HepG2 (cell line): ENCODE results near the gene CADPS2. TPM values are rescaled to one million over a fixed set of nuclear protein-coding genes. Genes with fewer than 3 reads are reported as not detected.

Experiments
- ATAC-seq: fragments of 200-7000 bp; cut with Tn5 transposase; 3 replicates; pipeline ENCODE4 v1.9.1; 2020; ENCODE audit warnings: mild to moderate bottlenecking, moderate library complexity
- BruUV-seq: library from RNA; stranded (reverse); fragments of 400-500 nt; replicated peaks from 2 replicates; lab custom pipeline; 2021; lab: Mats Ljungman, UMichigan
- CTCF ChIA-PET: fragments of 300-600 bp; formaldehyde crosslinking; extraction: SDS; loops from one replicate; lab custom pipeline; 2021; ENCODE audit warnings: low total read pairs, inconsistent platforms, low intra/inter-chr PET ratio; lab: Yijun Ruan, JAX
- POLR2A ChIA-PET: fragments of 350-600 bp; sonication (Branson Sonifier 250); formaldehyde crosslinking; loops from one replicate; lab custom pipeline; 2020; ENCODE audit warnings: antibody characterized with exemption, inconsistent platforms; lab: Yijun Ruan, JAX
- DNase-seq: peaks from one replicate; pipeline ENCODE4 v3.0.0-alpha.2; 2015; ENCODE audit warnings: low spot score
- FAIRE-seq: peaks from 3 replicates; lab custom pipeline; 2011; peaks lifted over from hg19 to GRCh38; lab: Jason Lieb, UNC
- H2AFZ ChIP-seq: one replicate; pipeline ENCODE4 v1.6.1; 2011; ENCODE audit warnings: low read length, inconsistent platforms
- H3K27ac ChIP-seq: fragments of 300-600 bp; 3 replicates; pipeline ENCODE4 v1.8.0; 2011; ENCODE audit warnings: mixed run types, mild to moderate bottlenecking, mixed read lengths, low read length, inconsistent platforms; ENCODE audit not compliant: insufficient read depth; ENCODE audit errors: extremely low read length
- H3K27me3 ChIP-seq, 2 experiments: fragments of 200-600 bp in 1 of 2; 2 replicates in 1 of 2; 3 replicates in 1 of 2; pipeline versions ENCODE4 v1.6.0 to v1.8.0; 2011; ENCODE audit warnings: low read length in 2 of 2, mild to moderate bottlenecking in 2 of 2, moderate library complexity in 2 of 2, inconsistent platforms in 1 of 2; ENCODE audit not compliant: insufficient read depth in 2 of 2, control insufficient read depth in 1 of 2
- H3K36me3 ChIP-seq, 2 experiments: fragments of 200-600 bp in 1 of 2; replicated peaks in 1 of 2; 2 replicates in 1 of 2; 3 replicates in 1 of 2; pipeline versions ENCODE4 v1.5.1 to v1.8.0; 2011; ENCODE audit warnings: low read length in 2 of 2, inconsistent platforms in 1 of 2; ENCODE audit not compliant: insufficient read depth in 2 of 2, control insufficient read depth in 1 of 2
- H3K4me1 ChIP-seq: 2 replicates; pipeline ENCODE4 v1.5.1; 2012; ENCODE audit warnings: low read length, inconsistent platforms; ENCODE audit not compliant: insufficient read depth
- H3K4me2 ChIP-seq: 2 replicates; pipeline ENCODE4 v1.6.0; 2011; ENCODE audit warnings: low read depth, low read length, inconsistent platforms
- H3K4me3 ChIP-seq, 3 experiments: fragments of 200-600 bp in 1 of 3; sonication (generic), shearing (Covaris generic) in 1 of 3; replicated peaks in 1 of 3; 2 replicates each; pipeline ENCODE4 v1.5.1; 2011 to 2016; ENCODE audit warnings: low read length in 3 of 3, inconsistent platforms in 2 of 3, low read depth in 2 of 3, mild to moderate bottlenecking in 2 of 3, control low read depth in 1 of 3, mixed read lengths in 1 of 3; ENCODE audit not compliant: insufficient read depth in 1 of 3
- H3K79me2 ChIP-seq: one replicate; pipeline ENCODE4 v1.6.1; 2011; ENCODE audit warnings: low read length, inconsistent platforms; ENCODE audit not compliant: insufficient read depth
- H3K9ac ChIP-seq: 2 replicates; pipeline ENCODE4 v1.6.0; 2011; ENCODE audit warnings: mild to moderate bottlenecking, low read depth, low read length, inconsistent platforms; ENCODE audit not compliant: insufficient read depth
- H3K9me3 ChIP-seq: 2 replicates; pipeline ENCODE4 v1.5.1; 2012; ENCODE audit warnings: mild to moderate bottlenecking, low read length
- H4K20me1 ChIP-seq: 2 replicates; pipeline ENCODE4 v1.6.0; 2011; ENCODE audit warnings: inconsistent platforms, mild to moderate bottlenecking, low read length, moderate library complexity; ENCODE audit not compliant: insufficient read depth
- HCFC1 ChIP-seq: fragments of 150-350 bp; IDR thresholded peaks from 2 replicates; pipeline ENCODE4 v1.6.1; 2014; ENCODE audit warnings: low read depth, low read length
- PITX1 ChIP-seq: sonication (generic); formaldehyde crosslinking; IDR thresholded peaks from 2 replicates; pipeline ENCODE4 v1.5.1; 2020; ENCODE audit warnings: mild to moderate bottlenecking, missing genetic modification reagents
- RAD21 ChIP-seq: fragments of 450-650 bp; formaldehyde crosslinking; IDR thresholded peaks from 2 replicates; pipeline ENCODE4 v1.5.0; 2020; ENCODE audit warnings: mild to moderate bottlenecking
- SNAPC2 ChIP-seq: sonication (generic); formaldehyde crosslinking; IDR thresholded peaks from 2 replicates; pipeline ENCODE4 v1.8.1; 2022; ENCODE audit warnings: mild to moderate bottlenecking, missing genetic modification reagents
- UBTF ChIP-seq: sonication (generic); formaldehyde crosslinking; IDR thresholded peaks from 2 replicates; pipeline ENCODE4 v1.4.0; 2020; ENCODE audit warnings: mild to moderate bottlenecking, missing genetic modification reagents
- ZFY ChIP-seq: sonication (generic); formaldehyde crosslinking; IDR thresholded peaks from 2 replicates; pipeline ENCODE4 v1.4.0; 2020; ENCODE audit warnings: missing genetic modification reagents
- ZNF317 ChIP-seq: sonication (generic); formaldehyde crosslinking; IDR thresholded peaks from 2 replicates; pipeline ENCODE4 v1.5.0; 2020; ENCODE audit warnings: mild to moderate bottlenecking, missing genetic modification reagents
- ZNF549 ChIP-seq: sonication (generic); formaldehyde crosslinking; IDR thresholded peaks from 2 replicates; pipeline ENCODE4 v1.5.0; 2020; ENCODE audit warnings: missing genetic modification reagents
- ZNF629 ChIP-seq: sonication (generic); formaldehyde crosslinking; conservative IDR thresholded peaks from 2 replicates; pipeline ENCODE4 v1.5.0; 2020; ENCODE audit warnings: missing genetic modification reagents
- ZNF670 ChIP-seq: sonication (generic); formaldehyde crosslinking; IDR thresholded peaks from 2 replicates; pipeline ENCODE4 v1.8.0; 2022; ENCODE audit warnings: mild to moderate bottlenecking, missing genetic modification reagents, borderline replicate concordance
- ZNF749 ChIP-seq: sonication (generic); formaldehyde crosslinking; IDR thresholded peaks from 2 replicates; pipeline ENCODE4 v1.8.0; 2022; ENCODE audit warnings: mild to moderate bottlenecking, missing genetic modification reagents, moderate library complexity, borderline replicate concordance
- ZNF770 ChIP-seq: sonication (generic); formaldehyde crosslinking; IDR thresholded peaks from 2 replicates; pipeline ENCODE4 v1.5.0; 2020; ENCODE audit warnings: mild to moderate bottlenecking, missing genetic modification reagents
- ZNF775 ChIP-seq: sonication (generic); formaldehyde crosslinking; IDR thresholded peaks from 2 replicates; pipeline ENCODE4 v1.4.0; 2020; ENCODE audit warnings: missing genetic modification reagents, mild to moderate bottlenecking, moderate library complexity, borderline replicate concordance
- WGBS: methylation state at CpG from one replicate; pipeline ENCODE4 v1.1.6; 2017; ENCODE audit warnings: low lambda C conversion rate; 5-methylcytosine and 5-hydroxymethylcytosine counted together
- in situ Hi-C: cut with HindIII; loops from 2 replicates; pipeline ENCODE4 v1.10.0; 2017; ENCODE audit warnings: low pct_unique_long_range_greater_than_20kb; ENCODE audit not compliant: extremely low pct_ligation_motif_present
- intact Hi-C: fragments of 100-400 bp; cut with micrococcal nuclease; formaldehyde crosslinking; loops from one replicate; pipeline ENCODE4 v1.10.0; 2022; ENCODE audit not compliant: unreplicated experiment
- polyA plus RNA-seq, 8 experiments: library from polyadenylated mRNA; depleted of rRNA in 3 of 8; stranded (reverse) in 7 of 8; unstranded in 1 of 8; fragments of >200 nt; fragmentation: Illumina TruSeq in 4 of 8; extraction: Trizol in 4 of 8; gene quantifications; 2 replicates each; pipeline versions ENCODE4 v1.2.1 to v1.2.3, GENCODE V29; 2011 to 2016; ENCODE audit warnings: low read depth in 4 of 8, missing spikeins in 1 of 8, mixed read lengths in 1 of 8; ENCODE audit not compliant: insufficient read depth in 1 of 8
- total RNA-seq, 5 experiments: library from RNA; depleted of rRNA; stranded (reverse); fragments of >200 nt; fragmentation: Illumina TruSeq; extraction: Trizol; gene quantifications; 2 replicates each; pipeline ENCODE4 v1.2.3, GENCODE V29; 2016; ENCODE audit warnings: low read depth in 1 of 5
- TF ChIP-seq, protein P1 (sequence below): sonication (generic); formaldehyde crosslinking; IDR thresholded peaks from 2 replicates; pipeline ENCODE4 v1.5.0; 2020; ENCODE audit warnings: mild to moderate bottlenecking, missing genetic modification reagents
- TF ChIP-seq, protein P2 (sequence below): fragments of 450-650 bp; IDR thresholded peaks from 2 replicates; pipeline ENCODE4 v1.6.1; 2016

CADPS2 gene
- total and polyA plus RNA-seq, 2 of the 13 experiments (the other 11 are each of a cell fraction or from before 2014, with no cell fraction given): 17.6 to 43.8 TPM

- TF ChIP-seq UBTF (no peak), ZNF749 (CRISPR knock-in tag) (no peak), ZNF317 (CRISPR knock-in tag) (no peak), ZNF549 (CRISPR knock-in tag) (no peak)
Observed at GRCh38 chr7:122470859-122471258, 415.4 kb downstream of the CADPS2 start (continued).

- POLR2A ChIA-PET: no interaction called here
- no peak for TF ChIP-seq RAD21 (CRISPR knock-in tag)
- TF ChIP-seq ZFY (CRISPR knock-in tag): no peak
- TF ChIP-seq PITX1: no peak
- TF ChIP-seq HCFC1: no peak
- TF ChIP-seq ZNF670 (CRISPR knock-in tag): no peak
- TF ChIP-seq, protein P1, sequence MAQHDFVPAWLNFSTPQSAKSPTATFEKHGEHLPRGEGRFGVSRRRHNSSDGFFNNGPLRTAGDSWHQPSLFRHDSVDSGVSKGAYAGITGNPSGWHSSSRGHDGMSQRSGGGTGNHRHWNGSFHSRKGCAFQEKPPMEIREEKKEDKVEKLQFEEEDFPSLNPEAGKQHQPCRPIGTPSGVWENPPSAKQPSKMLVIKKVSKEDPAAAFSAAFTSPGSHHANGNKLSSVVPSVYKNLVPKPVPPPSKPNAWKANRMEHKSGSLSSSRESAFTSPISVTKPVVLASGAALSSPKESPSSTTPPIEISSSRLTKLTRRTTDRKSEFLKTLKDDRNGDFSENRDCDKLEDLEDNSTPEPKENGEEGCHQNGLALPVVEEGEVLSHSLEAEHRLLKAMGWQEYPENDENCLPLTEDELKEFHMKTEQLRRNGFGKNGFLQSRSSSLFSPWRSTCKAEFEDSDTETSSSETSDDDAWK (CRISPR knock-in tag): no peak
- no peak for TF ChIP-seq ZNF629 (CRISPR knock-in tag)
- TF ChIP-seq ZNF775 (CRISPR knock-in tag): no peak
- TF ChIP-seq SNAPC2: no peak
- no peak for TF ChIP-seq ZNF770
- TF ChIP-seq, protein P2, sequence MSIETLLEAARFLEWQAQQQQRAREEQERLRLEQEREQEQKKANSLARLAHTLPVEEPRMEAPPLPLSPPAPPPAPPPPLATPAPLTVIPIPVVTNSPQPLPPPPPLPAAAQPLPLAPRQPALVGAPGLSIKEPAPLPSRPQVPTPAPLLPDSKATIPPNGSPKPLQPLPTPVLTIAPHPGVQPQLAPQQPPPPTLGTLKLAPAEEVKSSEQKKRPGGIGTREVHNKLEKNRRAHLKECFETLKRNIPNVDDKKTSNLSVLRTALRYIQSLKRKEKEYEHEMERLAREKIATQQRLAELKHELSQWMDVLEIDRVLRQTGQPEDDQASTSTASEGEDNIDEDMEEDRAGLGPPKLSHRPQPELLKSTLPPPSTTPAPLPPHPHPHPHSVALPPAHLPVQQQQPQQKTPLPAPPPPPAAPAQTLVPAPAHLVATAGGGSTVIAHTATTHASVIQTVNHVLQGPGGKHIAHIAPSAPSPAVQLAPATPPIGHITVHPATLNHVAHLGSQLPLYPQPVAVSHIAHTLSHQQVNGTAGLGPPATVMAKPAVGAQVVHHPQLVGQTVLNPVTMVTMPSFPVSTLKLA: no peak
Observed at GRCh38 chr7:122468945-122469344, 417.3 kb downstream of the CADPS2 start.

More at GRCh38 chr7:122468945-122469344, 417.3 kb downstream of the CADPS2 start:
- FAIRE-seq (no peak), ATAC-seq (no peak), DNase-seq (no peak)
- Histone ChIP-seq H3K9me3 (no peaks in the 10 kb centered on the region), H3K36me3 (0 out of 5 replicates have a peak, but pooled peaks cover 1 to 2% of the 10 kb centered on the region in 2 experiments), H3K4me3 (no peak overlapping the region), H3K4me2 (no peak overlapping the region), H3K79me2 (no peaks in the 10 kb centered on the region), H2AFZ (no peak overlapping the region), H3K27ac (no peak overlapping the region), H3K27me3 (no peaks in the 10 kb centered on the region), H4K20me1 (no peaks in the 10 kb centered on the region), H3K9ac (no peak overlapping the region), H3K4me1 (no peaks in the 10 kb centered on the region)
- intact Hi-C loops (no loop called here), in situ Hi-C loops (no loop called here)
- CTCF ChIA-PET: no interaction called here
- BruUV-seq: no TSS peak
- 78% methylated on average over 2 of the region's 2 CpGs for WGBS
